ENCODE data around the gene ME3. TPM values are rescaled to one million over a fixed set of nuclear protein-coding genes. Genes with fewer than 3 reads are reported as not detected.
A peak's percentile ranks its signal among the peaks of the same experiment; 100 is the strongest.

ME3 gene
- total RNA-seq, 3 donors from 2014 or later = 29.3 to 51.2 (median 31.8) TPM

GRCh38 chr11:86519064-86519911, 153.1 kb downstream of the ME3 start:
- intact Hi-C loops (cut with DNase I, micrococcal nuclease) = no loop called here
- no peak for ATAC-seq
- H3K36me3 ChIP-seq (ENCODE audit: low read depth) = no peaks in the 10 kb centered on the region
- H3K4me1 ChIP-seq (ENCODE audit: low read depth) = peaks cover 9% of the 10 kb centered on the region
- no peak for TF ChIP-seq CTCF (IDR thresholded peaks at IDR 0.05)
- no peak overlapping the region for H3K4me3 ChIP-seq
- no peak for DNase-seq
- H3K9me3 ChIP-seq = no peaks in the 10 kb centered on the region

- peaks cover 8% of the 10 kb centered on the region for H3K4me1 ChIP-seq (ENCODE audit: low read depth)
- no peak for ATAC-seq
- no peak overlapping the region for H3K4me3 ChIP-seq
- intact Hi-C loops (cut with DNase I, micrococcal nuclease) = no loop called here
- H3K36me3 ChIP-seq (ENCODE audit: low read depth) = no peaks in the 10 kb centered on the region
- DNase-seq = no peak
- no peaks in the 10 kb centered on the region for H3K9me3 ChIP-seq
- no peak for TF ChIP-seq CTCF (IDR thresholded peaks at IDR 0.05)
Measured at GRCh38 chr11:86518211-86518610, 154.2 kb downstream of the ME3 start.

GRCh38 chr11:86517557-86517956, 154.9 kb downstream of the ME3 start:
- intact Hi-C loops (cut with DNase I, micrococcal nuclease) = no loop called here
- no peak for TF ChIP-seq CTCF (IDR thresholded peaks at IDR 0.05)
- H3K36me3 ChIP-seq (ENCODE audit: low read depth) = no peaks in the 10 kb centered on the region
- H3K4me1 ChIP-seq (ENCODE audit: low read depth) = peaks cover 13% of the 10 kb centered on the region
- no peak overlapping the region for H3K4me3 ChIP-seq
- H3K9me3 ChIP-seq = no peaks in the 10 kb centered on the region
- ATAC-seq (no peak), DNase-seq (no peak)

- Histone ChIP-seq H3K4me1 (ENCODE audit: low read depth) (peaks cover 29% of the 10 kb centered on the region), H3K4me3 (no peak overlapping the region), H3K36me3 (ENCODE audit: low read depth) (no peaks in the 10 kb centered on the region), H3K9me3 (no peaks in the 10 kb centered on the region)
- DNase-seq (no peak), ATAC-seq (peak; percentile 35)
- TF ChIP-seq CTCF (IDR thresholded peaks at IDR 0.05) = no peak
- intact Hi-C loops (cut with DNase I, micrococcal nuclease) = no loop called here
Measured at GRCh38 chr11:86515297-86516094, 156.9 kb downstream of the ME3 start.

GRCh38 chr11:86514453-86514852, 158.0 kb downstream of the ME3 start:
- ATAC-seq (no peak), DNase-seq (no peak)
- no peak for TF ChIP-seq CTCF (IDR thresholded peaks at IDR 0.05)
- no peaks in the 10 kb centered on the region for H3K36me3 ChIP-seq (ENCODE audit: low read depth)
- peaks cover 36% of the 10 kb centered on the region for H3K4me1 ChIP-seq (ENCODE audit: low read depth)
- H3K9me3 ChIP-seq = no peaks in the 10 kb centered on the region
- intact Hi-C loops (cut with DNase I, micrococcal nuclease) = no loop called here
- no peak overlapping the region for H3K4me3 ChIP-seq

Measured in mucosa of descending colon (tissue), 3 donors.